ENCODE data around the gene ROR1. TPM values are rescaled to one million over a fixed set of nuclear protein-coding genes. Genes with fewer than 3 reads are reported as not detected.

The ROR1 gene
- total RNA-seq, 5 donors from 2014 or later (not counting 1 experiment from before 2014, with no cell fraction given): 0.15 to 2.0 (median 0.33) TPM; not detected in 1

GRCh38 chr1:64186898-64187280 is 413.1 kb downstream of the ROR1 start:
- Mint-ChIP-seq H3K27ac (no peak overlapping the region), H3K36me3 (no peaks in the 10 kb centered on the region), H3K27me3 (peaks cover 1 to 5% of the 10 kb centered on the region in 2 donors), H3K4me3 (no peak overlapping the region), H3K4me1 (peaks cover 6 to 8% (median 8%) of the 10 kb centered on the region in 3 donors), H3K9me3 (no peaks in the 10 kb centered on the region)
- 85% methylated on average over 6 of the region's 7 CpGs for WGBS (ENCODE audit: insufficient coverage)
- Histone ChIP-seq H3K27ac (ENCODE audit: low read length) (no peak overlapping the region), H3K9me3 (no peaks in the 10 kb centered on the region), H3K36me3 (ENCODE audit: control insufficient read depth in 2 of 2, extremely low read depth in 1 of 2, insufficient read depth in 1 of 2, low read length in 1 of 2) (no peaks in the 10 kb centered on the region), H3K4me3 (ENCODE audit: control insufficient read depth in 1 of 2, extremely low read depth in 1 of 2, low read length in 1 of 2) (no peak overlapping the region), H3K27me3 (replicated peaks in 1 of 2; ENCODE audit: control insufficient read depth in 2 of 2, extremely low read depth in 1 of 2, insufficient read depth in 2 of 2, low read length in 1 of 2) (peaks cover 0 to 5% of the 10 kb centered on the region in 2 experiments), H3K4me1 (ENCODE audit: control insufficient read depth in 1 of 2, extremely low read depth in 1 of 2, insufficient read depth in 2 of 2, low read length in 2 of 2) (peaks cover 0 to 3% of the 10 kb centered on the region in 2 experiments)
- DNase-seq (no peak), ATAC-seq (replicated peaks in 1 of 4) (no peak)
- ChIA-PET POLR2A (no interaction called here), CTCF (no interaction called here)

- WGBS (ENCODE audit: insufficient coverage): no CpG with 5 or more reads among the region's 4 CpGs
- no peaks in the 10 kb centered on the region for H3K9me3 ChIP-seq
- no peaks in the 10 kb centered on the region for H3K36me3 Mint-ChIP-seq
Observed at GRCh38 chr1:64187646-64188045, 413.8 kb downstream of the ROR1 start.

GRCh38 chr1:64192290-64192689 is 418.5 kb downstream of the ROR1 start:
- H3K4me3 ChIP-seq (ENCODE audit: control insufficient read depth in 1 of 2, extremely low read depth in 1 of 2, low read length in 1 of 2): no peak overlapping the region
- H3K4me1 Mint-ChIP-seq: no peaks in the 10 kb centered on the region
- no peaks in the 10 kb centered on the region for H3K9me3 Mint-ChIP-seq
- ChIA-PET POLR2A (no interaction called here), CTCF (no interaction called here)
- no peaks in the 10 kb centered on the region for H3K36me3 ChIP-seq (ENCODE audit: control insufficient read depth in 2 of 2, extremely low read depth in 1 of 2, insufficient read depth in 1 of 2, low read length in 1 of 2)
- H3K27me3 Mint-ChIP-seq: no peaks in the 10 kb centered on the region
- H3K27me3 ChIP-seq (replicated peaks in 1 of 2; ENCODE audit: control insufficient read depth in 2 of 2, extremely low read depth in 1 of 2, insufficient read depth in 2 of 2, low read length in 1 of 2): peaks cover 0 to 1% of the 10 kb centered on the region in 2 experiments
- no peaks in the 10 kb centered on the region for H3K36me3 Mint-ChIP-seq
- 95% methylated on average over 4 of the region's 8 CpGs for WGBS (ENCODE audit: insufficient coverage)
- DNase-seq (no peak), ATAC-seq (replicated peaks in 1 of 4) (no peak)
- no peaks in the 10 kb centered on the region for H3K9me3 ChIP-seq
- no peaks in the 10 kb centered on the region for H3K4me1 ChIP-seq (ENCODE audit: control insufficient read depth in 1 of 2, extremely low read depth in 1 of 2, insufficient read depth in 2 of 2, low read length in 2 of 2)
- no peak overlapping the region for H3K4me3 Mint-ChIP-seq
- no peak overlapping the region for H3K27ac ChIP-seq (ENCODE audit: low read length)
- H3K27ac Mint-ChIP-seq: no peak overlapping the region

More at GRCh38 chr1:64187646-64188045, 413.8 kb downstream of the ROR1 start:
- H3K9me3 Mint-ChIP-seq: no peaks in the 10 kb centered on the region
- ATAC-seq (replicated peaks in 1 of 4) (no peak), DNase-seq (no peak)
- CTCF ChIA-PET: no interaction called here
- Histone ChIP-seq H3K4me1 (ENCODE audit: control insufficient read depth in 1 of 2, extremely low read depth in 1 of 2, insufficient read depth in 2 of 2, low read length in 2 of 2) (peaks cover 0 to 3% of the 10 kb centered on the region in 2 experiments), H3K4me3 (ENCODE audit: control insufficient read depth in 1 of 2, extremely low read depth in 1 of 2, low read length in 1 of 2) (no peak overlapping the region), H3K27ac (ENCODE audit: low read length) (no peak overlapping the region), H3K27me3 (replicated peaks in 1 of 2; ENCODE audit: control insufficient read depth in 2 of 2, extremely low read depth in 1 of 2, insufficient read depth in 2 of 2, low read length in 1 of 2) (peaks cover 0 to 5% of the 10 kb centered on the region in 2 experiments), H3K36me3 (ENCODE audit: control insufficient read depth in 2 of 2, extremely low read depth in 1 of 2, insufficient read depth in 1 of 2, low read length in 1 of 2) (no peaks in the 10 kb centered on the region)
- H3K4me1 Mint-ChIP-seq: peaks cover 6 to 8% (median 8%) of the 10 kb centered on the region in 3 donors
- H3K27ac Mint-ChIP-seq: no peak overlapping the region
- H3K4me3 Mint-ChIP-seq: no peak overlapping the region
- POLR2A ChIA-PET: no interaction called here
- no peaks in the 10 kb centered on the region for H3K27me3 Mint-ChIP-seq

- Histone ChIP-seq H3K27ac (ENCODE audit: low read length) (no peak overlapping the region), H3K4me3 (ENCODE audit: control insufficient read depth in 1 of 2, extremely low read depth in 1 of 2, low read length in 1 of 2) (no peak overlapping the region), H3K27me3 (replicated peaks in 1 of 2; ENCODE audit: control insufficient read depth in 2 of 2, extremely low read depth in 1 of 2, insufficient read depth in 2 of 2, low read length in 1 of 2) (no peaks in the 10 kb centered on the region), H3K4me1 (ENCODE audit: control insufficient read depth in 1 of 2, extremely low read depth in 1 of 2, insufficient read depth in 2 of 2, low read length in 2 of 2) (no peaks in the 10 kb centered on the region), H3K36me3 (ENCODE audit: control insufficient read depth in 2 of 2, extremely low read depth in 1 of 2, insufficient read depth in 1 of 2, low read length in 1 of 2) (no peaks in the 10 kb centered on the region), H3K9me3 (no peaks in the 10 kb centered on the region)
- Mint-ChIP-seq H3K4me1 (no peaks in the 10 kb centered on the region), H3K27ac (no peak overlapping the region), H3K27me3 (no peaks in the 10 kb centered on the region), H3K4me3 (no peak overlapping the region), H3K9me3 (no peaks in the 10 kb centered on the region), H3K36me3 (no peaks in the 10 kb centered on the region)
- ChIA-PET POLR2A (no interaction called here), CTCF (no interaction called here)
- WGBS (ENCODE audit: insufficient coverage): 50% methylated on average over 2 of the region's 8 CpGs
- ATAC-seq (replicated peaks in 1 of 4) (no peak), DNase-seq (no peak)
Observed at GRCh38 chr1:64194168-64195080, 420.6 kb downstream of the ROR1 start.

- H3K4me1 Mint-ChIP-seq: no peaks in the 10 kb centered on the region
- no peaks in the 10 kb centered on the region for H3K27me3 ChIP-seq (replicated peaks in 1 of 2; ENCODE audit: control insufficient read depth in 2 of 2, extremely low read depth in 1 of 2, insufficient read depth in 2 of 2, low read length in 1 of 2)
- ATAC-seq (replicated peaks in 1 of 4) (no peak), DNase-seq (no peak)
- ChIA-PET POLR2A (no interaction called here), CTCF (no interaction called here)
- H3K27ac Mint-ChIP-seq: no peak overlapping the region
- no peaks in the 10 kb centered on the region for H3K36me3 ChIP-seq (ENCODE audit: control insufficient read depth in 2 of 2, extremely low read depth in 1 of 2, insufficient read depth in 1 of 2, low read length in 1 of 2)
- H3K27ac ChIP-seq (ENCODE audit: low read length): no peak overlapping the region
- no peaks in the 10 kb centered on the region for H3K36me3 Mint-ChIP-seq
- no peak overlapping the region for H3K4me3 ChIP-seq (ENCODE audit: control insufficient read depth in 1 of 2, extremely low read depth in 1 of 2, low read length in 1 of 2)
- H3K4me3 Mint-ChIP-seq: no peak overlapping the region
- no peaks in the 10 kb centered on the region for H3K9me3 Mint-ChIP-seq
- WGBS (ENCODE audit: insufficient coverage): no CpG with 5 or more reads among the region's 1 CpG
- no peaks in the 10 kb centered on the region for H3K27me3 Mint-ChIP-seq
- no peaks in the 10 kb centered on the region for H3K9me3 ChIP-seq
- H3K4me1 ChIP-seq (ENCODE audit: control insufficient read depth in 1 of 2, extremely low read depth in 1 of 2, insufficient read depth in 2 of 2, low read length in 2 of 2): no peaks in the 10 kb centered on the region
Observed at GRCh38 chr1:64195081-64195395, 421.2 kb downstream of the ROR1 start.

- Histone ChIP-seq H3K9me3 (no peaks in the 10 kb centered on the region), H3K4me3 (ENCODE audit: control insufficient read depth in 1 of 2, extremely low read depth in 1 of 2, low read length in 1 of 2) (no peak overlapping the region), H3K36me3 (ENCODE audit: control insufficient read depth in 2 of 2, extremely low read depth in 1 of 2, insufficient read depth in 1 of 2, low read length in 1 of 2) (no peaks in the 10 kb centered on the region), H3K27me3 (replicated peaks in 1 of 2; ENCODE audit: control insufficient read depth in 2 of 2, extremely low read depth in 1 of 2, insufficient read depth in 2 of 2, low read length in 1 of 2) (no peaks in the 10 kb centered on the region), H3K4me1 (ENCODE audit: control insufficient read depth in 1 of 2, extremely low read depth in 1 of 2, insufficient read depth in 2 of 2, low read length in 2 of 2) (no peaks in the 10 kb centered on the region), H3K27ac (ENCODE audit: low read length) (no peak overlapping the region)
- DNase-seq (no peak), ATAC-seq (replicated peaks in 1 of 4) (no peak)
- H3K9me3 Mint-ChIP-seq: no peaks in the 10 kb centered on the region
- no peaks in the 10 kb centered on the region for H3K27me3 Mint-ChIP-seq
- CTCF ChIA-PET: no interaction called here
- no peak overlapping the region for H3K27ac Mint-ChIP-seq
- 73% methylated on average over 5 of the region's 8 CpGs for WGBS (ENCODE audit: insufficient coverage)
- H3K4me1 Mint-ChIP-seq: no peaks in the 10 kb centered on the region
- POLR2A ChIA-PET: no interaction called here
- no peak overlapping the region for H3K4me3 Mint-ChIP-seq
- no peaks in the 10 kb centered on the region for H3K36me3 Mint-ChIP-seq
Observed at GRCh38 chr1:64196074-64196870, 422.5 kb downstream of the ROR1 start.
